G401.6 (cell line): Measurements from ENCODE around the gene ATG101.
"Not testable (repeated sequence)": the region's sequence is repeated elsewhere in the genome, so short reads cannot be mapped to it uniquely, and the experiment has no call there.

Experiments
- FAIRE-seq: peaks from 2 replicates; lab custom pipeline; 2012; peaks lifted over from hg19 to GRCh38; lab: Jason Lieb, UNC

The ATG101 gene

DNA sequence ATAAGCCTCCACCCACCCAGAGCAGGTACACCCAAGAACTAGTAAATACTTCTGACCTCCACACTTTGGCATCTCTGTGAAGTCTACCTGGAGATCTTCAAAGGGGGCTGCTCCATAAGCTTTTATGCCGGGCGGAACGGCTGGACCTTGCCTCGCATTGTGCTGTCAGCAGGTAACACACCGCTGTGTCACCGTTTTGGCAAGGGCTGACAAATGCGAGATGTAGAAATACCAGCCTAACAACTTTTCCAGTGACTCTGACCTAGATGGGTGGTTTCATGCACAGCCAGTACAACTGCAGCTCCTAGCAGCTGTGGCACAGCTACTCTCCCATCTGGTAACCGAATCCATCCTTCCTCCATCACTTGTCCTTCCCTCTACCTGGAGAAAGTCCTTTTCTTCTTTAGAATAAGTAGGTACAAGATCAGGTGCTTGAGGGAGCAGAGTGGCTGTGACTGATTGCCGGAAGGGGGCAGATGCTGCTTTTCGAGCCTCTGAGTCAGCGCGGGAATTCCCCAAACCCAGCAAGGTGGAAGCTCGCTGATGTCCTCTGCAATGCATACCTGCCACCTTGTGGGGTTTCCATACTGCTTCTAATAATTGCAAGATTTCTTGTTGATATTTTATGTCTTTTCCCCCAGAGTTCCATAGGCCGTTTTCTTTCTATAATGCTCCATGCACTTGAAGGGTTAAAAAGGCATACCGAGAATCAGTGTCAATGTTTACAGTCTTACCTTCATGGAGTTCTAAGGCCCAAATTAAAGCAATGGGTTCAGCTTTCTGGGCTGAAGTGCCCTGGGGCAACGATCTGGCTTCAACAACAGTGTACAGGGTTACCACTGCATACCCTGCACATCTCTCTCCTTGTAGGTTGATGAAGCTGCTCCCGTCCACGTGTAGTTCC, 46.7 kb downstream of the ATG101 start:
- FAIRE-seq: not testable (repeated sequence)

DNA sequence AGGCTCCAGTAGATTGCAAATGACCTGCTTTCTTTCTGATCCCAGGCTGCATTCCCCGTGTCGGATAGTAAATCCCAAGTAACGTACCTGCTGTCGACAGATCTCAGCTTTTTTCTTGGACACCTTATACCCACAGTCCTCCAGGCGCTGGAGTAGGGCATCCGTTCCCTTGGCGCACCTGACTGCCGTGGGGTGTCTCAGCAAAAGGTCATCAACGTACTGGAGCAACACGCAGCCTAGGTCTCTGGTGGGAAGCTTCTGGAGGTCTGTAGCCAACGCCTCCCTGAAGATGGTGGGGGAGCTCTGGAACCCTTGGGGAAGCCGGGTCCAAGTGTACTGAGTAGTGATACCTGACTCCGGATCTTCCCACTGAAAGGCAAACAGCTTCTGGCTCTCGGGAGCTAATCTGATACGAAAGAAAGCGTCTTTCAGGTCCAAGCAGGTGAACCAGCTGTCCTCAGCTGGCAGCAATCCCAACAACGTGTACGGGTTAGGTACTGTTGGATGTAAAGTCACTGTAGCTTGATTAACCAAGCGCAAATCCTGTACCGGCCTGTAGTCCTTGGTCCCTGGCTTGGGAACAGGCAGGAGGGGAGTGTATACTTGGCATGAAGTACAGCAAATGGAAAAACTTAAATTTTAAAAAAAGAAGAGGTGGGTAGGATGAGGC, 48.2 kb downstream of the ATG101 start:
- FAIRE-seq: not testable (repeated sequence)

DNA sequence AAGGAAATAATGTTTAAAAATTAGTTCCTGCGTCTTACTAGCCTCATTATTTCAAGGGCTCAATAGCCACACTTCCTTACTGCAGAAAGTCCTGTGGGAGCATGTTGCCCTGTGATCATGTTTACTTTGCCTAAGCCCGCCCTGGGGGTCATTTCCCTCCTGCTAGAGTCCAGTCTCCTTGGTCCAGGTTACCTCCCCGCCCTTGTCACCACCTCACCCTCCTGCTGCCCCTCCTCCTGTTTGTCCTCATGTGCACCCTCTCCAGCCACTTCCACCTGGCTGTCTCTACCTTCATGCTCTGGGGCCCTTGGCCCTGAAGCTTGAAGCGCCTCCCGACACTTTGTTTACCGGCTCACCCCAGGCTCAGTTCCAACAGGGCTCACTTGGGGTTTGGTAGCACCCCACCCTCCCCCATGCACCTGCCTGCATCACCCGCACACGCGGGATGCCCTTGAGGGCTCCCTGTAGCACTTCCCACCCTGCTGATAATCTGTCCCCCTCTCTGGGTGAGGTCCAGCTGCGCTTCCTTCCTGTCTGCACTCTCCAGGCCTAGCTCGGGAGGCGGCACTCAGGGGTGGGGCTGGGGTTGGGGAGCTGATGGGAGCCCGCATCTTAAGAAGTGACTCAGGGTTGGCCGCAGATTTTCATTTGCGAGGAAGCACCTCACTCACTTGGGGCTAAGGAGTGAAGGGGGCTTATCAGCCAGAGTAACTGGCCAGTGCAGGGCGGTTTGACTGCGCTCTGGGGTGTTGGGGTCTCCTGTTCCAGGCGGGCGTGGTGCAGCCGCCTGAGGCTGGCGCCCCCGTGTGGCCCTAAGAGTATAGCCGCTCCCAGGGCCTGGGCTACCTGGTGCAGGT, 49.8 kb downstream of the ATG101 start:
- FAIRE-seq: no peak

DNA sequence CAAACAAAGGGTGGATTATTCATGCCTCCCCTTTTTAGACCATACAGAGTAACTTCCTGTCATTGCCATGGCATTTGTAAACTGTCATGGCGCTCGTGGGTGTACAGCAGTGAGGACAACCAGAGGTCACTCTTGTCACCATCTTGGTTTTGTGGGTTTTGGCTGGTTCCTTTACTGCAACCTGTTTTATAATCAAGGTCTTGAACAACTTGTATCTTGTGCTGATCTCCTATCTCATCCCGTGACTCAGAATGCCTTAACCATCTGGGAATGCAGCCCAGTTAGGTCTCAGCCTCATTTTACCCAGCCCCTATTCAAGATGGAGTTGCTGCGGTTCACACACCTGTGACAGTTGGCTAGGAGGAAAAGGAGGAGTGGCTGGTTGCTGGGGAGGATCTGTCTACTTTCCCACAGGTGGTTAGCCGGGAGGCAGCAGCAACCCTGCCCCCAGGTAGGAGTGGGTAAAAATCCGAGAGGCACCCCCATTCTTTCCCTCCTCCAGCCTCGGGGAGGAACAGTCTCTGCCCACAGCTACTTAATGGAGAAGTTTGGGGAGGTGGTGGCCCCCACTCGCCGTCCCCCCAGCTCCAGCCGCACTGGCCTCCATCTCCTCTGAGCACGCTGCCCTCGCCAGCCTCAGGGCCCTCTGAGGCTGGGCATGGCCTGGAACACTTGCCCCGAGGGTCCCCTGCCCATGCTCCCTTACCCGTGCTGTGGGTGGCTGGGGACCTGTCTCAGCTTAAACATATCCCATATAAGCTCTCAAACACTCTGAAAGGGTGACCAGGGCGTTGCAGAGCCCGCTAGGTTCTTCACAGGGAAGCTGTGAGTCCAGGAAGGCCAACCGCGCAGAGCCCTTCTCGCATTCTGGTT, 51.4 kb downstream of the ATG101 start:
- no peak for FAIRE-seq

DNA sequence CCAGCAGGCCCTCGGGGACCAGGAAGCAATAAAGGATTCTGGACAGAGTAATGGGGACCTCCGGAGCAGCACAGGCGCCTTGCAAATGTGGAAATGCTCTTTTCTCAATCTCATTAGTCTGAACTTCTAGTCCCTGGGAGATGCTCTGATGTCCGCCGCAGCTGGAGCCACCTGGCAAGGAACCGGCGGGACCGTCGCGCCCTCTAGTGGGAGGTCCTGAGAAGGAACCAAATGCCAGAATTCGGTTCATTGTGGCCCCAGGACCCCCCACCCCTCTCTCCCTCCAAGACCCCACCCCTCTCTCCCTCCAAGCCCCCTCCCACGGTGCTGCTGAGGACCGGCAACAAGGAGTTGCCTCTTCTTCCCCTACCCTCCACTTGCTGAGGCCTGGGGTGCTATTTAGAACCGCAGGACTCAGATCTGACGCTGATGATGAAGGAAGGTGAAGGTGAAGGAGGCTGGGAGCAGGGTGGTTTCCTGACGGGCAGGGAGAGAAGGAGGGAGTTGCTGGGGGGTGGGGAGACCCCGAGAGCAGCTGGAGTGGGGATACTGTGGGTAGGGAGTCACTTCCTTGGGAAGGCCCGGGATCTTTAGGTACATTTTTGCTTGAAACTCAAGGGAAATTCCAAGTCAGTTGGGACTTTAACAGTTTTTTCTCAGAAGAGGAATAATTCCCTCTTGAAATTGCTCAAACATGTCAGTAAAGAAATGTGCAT, 52.2 kb downstream of the ATG101 start:
- FAIRE-seq: no peak

DNA sequence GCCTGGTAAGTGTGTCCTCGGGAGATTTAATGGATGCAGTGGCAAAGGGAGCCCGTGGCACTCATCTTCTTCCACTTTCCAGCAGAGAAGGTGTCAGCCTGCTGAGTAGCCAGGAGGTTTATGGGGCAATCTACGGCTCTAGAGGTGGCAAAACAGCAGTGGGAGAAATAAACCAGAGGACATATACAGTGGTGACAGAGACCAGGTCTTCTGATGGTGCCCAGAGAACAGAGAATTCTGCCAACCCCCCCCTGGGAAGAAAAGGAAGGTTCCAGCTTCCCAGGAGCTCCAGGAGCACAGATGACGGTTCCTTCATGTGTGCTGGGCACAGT, 52.7 kb downstream of the ATG101 start:
- no peak for FAIRE-seq

DNA sequence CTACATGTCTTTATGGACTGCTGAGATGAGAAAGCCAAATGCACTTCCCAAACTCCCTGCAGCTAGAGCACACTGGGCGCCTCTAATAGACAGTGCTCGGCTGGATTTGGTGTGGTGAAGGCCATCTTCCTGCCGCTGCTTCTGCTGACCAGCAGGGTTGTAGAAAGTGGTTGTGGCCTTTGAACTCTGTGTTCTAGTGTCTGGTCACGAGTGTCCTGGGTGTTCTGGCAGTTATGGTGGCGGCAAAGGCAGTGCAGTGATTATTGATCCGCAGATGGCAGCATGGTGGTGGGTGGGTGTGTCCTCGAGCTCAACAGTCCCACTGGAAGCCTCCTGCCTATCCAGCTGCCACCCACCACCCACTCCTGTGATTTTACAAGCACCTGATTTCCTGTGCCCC, 53.1 kb downstream of the ATG101 start:
- FAIRE-seq: no peak

DNA sequence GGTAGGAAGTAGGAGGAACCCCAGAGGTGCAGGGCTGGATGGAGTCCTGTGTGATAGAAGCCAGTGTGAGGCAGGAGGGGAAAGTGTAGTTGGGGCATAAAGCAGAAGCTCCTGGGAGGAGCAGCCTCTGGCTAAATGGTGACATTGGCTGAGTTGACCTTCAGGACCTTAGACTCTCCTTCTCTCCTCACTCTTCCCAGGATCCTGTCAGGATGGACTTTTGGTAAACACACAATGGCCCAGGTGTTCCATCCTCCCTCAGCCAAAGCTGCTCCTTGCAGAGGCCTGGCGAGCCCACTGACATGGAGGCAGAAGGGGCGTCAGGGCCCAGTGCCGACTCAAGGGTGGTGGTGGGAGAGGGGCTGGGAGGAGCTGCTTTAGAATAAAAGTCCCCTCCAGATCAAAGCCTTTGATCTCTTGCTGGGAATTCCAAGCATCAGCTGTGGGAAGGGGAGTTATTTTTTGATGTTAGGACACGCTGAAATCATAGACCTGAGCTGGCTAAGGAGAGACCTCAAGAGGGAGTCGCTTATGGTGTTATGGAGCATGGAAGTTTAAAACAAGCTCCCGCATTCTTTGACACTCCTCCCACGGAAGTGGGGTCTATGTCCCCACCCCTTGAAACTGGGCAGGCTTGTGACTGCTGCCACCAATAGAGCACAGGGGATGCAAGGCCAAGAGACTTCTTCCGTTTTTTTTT, 53.9 kb downstream of the ATG101 start:
- FAIRE-seq: no peak

DNA sequence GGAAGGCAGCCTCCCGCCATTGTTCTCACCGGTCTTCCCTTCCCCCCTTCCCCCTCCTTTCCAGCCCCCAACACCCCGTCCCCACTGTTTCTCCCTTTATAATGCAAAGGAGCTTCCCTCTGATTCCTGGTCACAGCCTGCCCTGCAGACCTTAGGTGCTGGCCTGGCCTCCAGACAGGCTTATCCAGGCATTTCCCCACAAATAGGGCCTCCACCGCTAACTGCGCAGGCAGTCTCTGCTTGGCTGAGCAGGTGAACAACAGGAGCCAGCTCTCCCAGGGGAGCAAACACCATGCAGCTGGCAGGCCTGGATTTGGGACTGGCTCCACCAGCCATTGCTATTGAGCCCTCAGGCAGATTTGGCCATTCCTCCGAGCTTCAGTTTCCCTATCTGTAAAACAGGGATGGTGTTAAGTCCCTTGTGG, 55.7 kb downstream of the ATG101 start:
- FAIRE-seq: no peak

DNA sequence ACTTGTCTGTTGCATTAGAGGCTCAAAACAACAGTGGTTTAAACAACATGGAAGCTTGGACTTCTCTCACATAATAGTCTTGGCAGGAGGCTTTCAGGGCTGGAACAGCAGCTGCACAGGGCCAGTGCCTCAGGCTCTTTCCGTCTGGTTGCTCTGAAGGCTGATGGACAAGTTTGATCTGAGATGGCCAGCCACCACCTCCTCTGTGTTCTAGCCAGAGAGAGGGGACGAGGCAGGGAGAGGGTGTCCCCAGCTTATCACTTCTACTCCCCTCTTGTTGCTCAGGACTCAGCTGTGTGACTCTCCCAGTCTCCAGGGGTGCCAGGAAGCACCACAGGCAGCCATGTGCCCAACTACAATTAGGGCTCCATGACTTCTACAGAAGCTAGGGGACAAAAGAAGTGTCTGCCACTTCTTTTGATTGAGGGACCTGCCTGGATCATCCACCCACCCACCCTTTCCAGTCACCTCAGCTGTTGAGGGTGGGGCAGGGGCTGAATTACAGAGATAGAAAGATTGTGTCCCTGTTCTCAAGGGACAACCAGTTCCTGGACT, 56.3 kb downstream of the ATG101 start:
- no peak for FAIRE-seq
